HepG2 (cell line): ENCODE results near the gene CHMP1A. TPM values are rescaled to one million over a fixed set of nuclear protein-coding genes. Genes with fewer than 3 reads are reported as not detected.
A peak's percentile ranks its signal among the peaks of the same experiment; 100 is the strongest.

Experiments used
- AGO1 ChIP-seq: fragments of 200-400 bp; formaldehyde crosslinking; IDR thresholded peaks from 2 replicates; pipeline ENCODE4 v1.6.1; 2017; ENCODE audit warnings: mild to moderate bottlenecking, low read depth, low read length, moderate library complexity; ENCODE audit not compliant: poor library complexity, severe bottlenecking
- ARNTL ChIP-seq: sonication (generic); formaldehyde crosslinking; IDR thresholded peaks from 2 replicates; pipeline ENCODE4 v1.4.0; 2020; ENCODE audit warnings: mild to moderate bottlenecking, missing genetic modification reagents
- BCL6 ChIP-seq: IDR thresholded peaks from 2 replicates; pipeline ENCODE4 v1.6.1; 2016; ENCODE audit warnings: missing genetic modification reagents, missing compliant biosample characterization
- HDAC1 ChIP-seq: sonication (generic); formaldehyde crosslinking; IDR thresholded peaks from 2 replicates; pipeline ENCODE4 v1.5.1; 2020; ENCODE audit warnings: mild to moderate bottlenecking, missing genetic modification reagents
- HES4 ChIP-seq: sonication (generic); formaldehyde crosslinking; IDR thresholded peaks from 2 replicates; pipeline ENCODE4 v1.9.0; 2021; ENCODE audit warnings: mild to moderate bottlenecking, missing genetic modification reagents, borderline replicate concordance
- KAT2B ChIP-seq: fragments of 150-350 bp; IDR thresholded peaks from 2 replicates; pipeline ENCODE4 v1.6.1; 2014; ENCODE audit warnings: low read depth, low read length, borderline replicate concordance
- KLF16 ChIP-seq, 2 experiments: sonication (generic) in 1 of 2; formaldehyde crosslinking in 1 of 2; IDR thresholded peaks; 2 replicates each; pipeline versions ENCODE4 v1.6.1 to v1.8.0; 2016 to 2023; ENCODE audit warnings: missing genetic modification reagents in 2 of 2, missing compliant biosample characterization in 1 of 2
- MEF2D ChIP-seq: sonication (generic); formaldehyde crosslinking; IDR thresholded peaks from 2 replicates; pipeline ENCODE4 v1.5.1; 2020; ENCODE audit warnings: mild to moderate bottlenecking, missing genetic modification reagents
- NR2F6 ChIP-seq, 2 experiments: IDR thresholded peaks; 2 replicates each; pipeline ENCODE4 v1.6.1; 2016; ENCODE audit warnings: antibody characterized with exemption in 1 of 2, mild to moderate bottlenecking in 1 of 2
- PHF21A ChIP-seq: sonication (generic); formaldehyde crosslinking; IDR thresholded peaks from 2 replicates; pipeline ENCODE4 v1.5.0; 2020; ENCODE audit warnings: mild to moderate bottlenecking, missing genetic modification reagents
- POLR2A ChIP-seq, 2 experiments: IDR thresholded peaks; 2 replicates each; pipeline ENCODE4 v1.6.1; 2011; ENCODE audit warnings: low read depth in 2 of 2, low read length in 2 of 2, mild to moderate bottlenecking in 1 of 2, moderate library complexity in 1 of 2; ENCODE audit not compliant: insufficient read depth in 1 of 2
- RXRA ChIP-seq: sonication (generic); formaldehyde crosslinking; IDR thresholded peaks from 2 replicates; pipeline ENCODE4 v1.5.1; 2020; ENCODE audit warnings: missing genetic modification reagents
- SP2 ChIP-seq: sonication (generic); formaldehyde crosslinking; IDR thresholded peaks from 2 replicates; pipeline ENCODE4 v1.5.1; 2020; ENCODE audit warnings: mild to moderate bottlenecking, missing genetic modification reagents
- SP5 ChIP-seq: IDR thresholded peaks from 2 replicates; pipeline ENCODE4 v1.6.1; 2016; ENCODE audit warnings: low read depth, borderline replicate concordance
- TBL1XR1 ChIP-seq: fragments of 150-350 bp; IDR thresholded peaks from 2 replicates; pipeline ENCODE4 v1.6.1; 2014; ENCODE audit warnings: borderline replicate concordance, low read length; ENCODE audit not compliant: partially characterized antibody
- TBP ChIP-seq: sonication (generic); formaldehyde crosslinking; IDR thresholded peaks from 2 replicates; pipeline ENCODE4 v1.5.0; 2020; ENCODE audit warnings: missing genetic modification reagents
- TEAD3 ChIP-seq: optimal IDR thresholded peaks from 2 replicates; pipeline ENCODE3; 2016; ENCODE audit warnings: borderline replicate concordance
- ZFP41 ChIP-seq: sonication (generic); formaldehyde crosslinking; IDR thresholded peaks from 2 replicates; pipeline ENCODE4 v1.4.0; 2020; ENCODE audit warnings: mild to moderate bottlenecking, missing genetic modification reagents, borderline replicate concordance
- ZKSCAN5 ChIP-seq: sonication (generic); formaldehyde crosslinking; IDR thresholded peaks from 2 replicates; pipeline ENCODE4 v1.5.1; 2020; ENCODE audit warnings: mild to moderate bottlenecking, missing genetic modification reagents
- ZMYM4 ChIP-seq: sonication (generic); formaldehyde crosslinking; IDR thresholded peaks from 2 replicates; pipeline ENCODE4 v1.8.1; 2023; ENCODE audit warnings: mild to moderate bottlenecking, missing genetic modification reagents
- ZNF12 ChIP-seq: sonication (generic); formaldehyde crosslinking; IDR thresholded peaks from 2 replicates; pipeline ENCODE4 v1.5.0; 2020; ENCODE audit warnings: missing genetic modification reagents
- ZNF263 ChIP-seq: sonication (generic); formaldehyde crosslinking; IDR thresholded peaks from 2 replicates; pipeline ENCODE4 v1.4.0; 2020; ENCODE audit warnings: missing genetic modification reagents
- ZNF296 ChIP-seq: sonication (generic); formaldehyde crosslinking; conservative IDR thresholded peaks from 2 replicates; pipeline ENCODE4 v1.5.0; 2020; ENCODE audit warnings: mild to moderate bottlenecking, missing genetic modification reagents
- ZNF543 ChIP-seq: sonication (generic); formaldehyde crosslinking; IDR thresholded peaks from 2 replicates; pipeline ENCODE4 v1.4.0; 2020; ENCODE audit warnings: mild to moderate bottlenecking, missing genetic modification reagents
- ZNF761 ChIP-seq: sonication (generic); formaldehyde crosslinking; conservative IDR thresholded peaks from 2 replicates; pipeline ENCODE4 v1.4.0; 2020; ENCODE audit warnings: mild to moderate bottlenecking, missing genetic modification reagents
- ZSCAN21 ChIP-seq: sonication (generic); formaldehyde crosslinking; IDR thresholded peaks from 2 replicates; pipeline ENCODE4 v1.8.0; 2022; ENCODE audit warnings: mild to moderate bottlenecking, missing genetic modification reagents, moderate library complexity, borderline replicate concordance
- ZSCAN25 ChIP-seq: sonication (generic); formaldehyde crosslinking; IDR thresholded peaks from 2 replicates; pipeline ENCODE4 v1.8.0; 2022; ENCODE audit warnings: mild to moderate bottlenecking, missing genetic modification reagents
- polyA plus RNA-seq, 8 experiments: library from polyadenylated mRNA; depleted of rRNA in 3 of 8; stranded (reverse) in 7 of 8; unstranded in 1 of 8; fragments of >200 nt; fragmentation: Illumina TruSeq in 4 of 8; extraction: Trizol in 4 of 8; gene quantifications; 2 replicates each; pipeline versions ENCODE4 v1.2.1 to v1.2.3, GENCODE V29; 2011 to 2016; ENCODE audit warnings: low read depth in 4 of 8, missing spikeins in 1 of 8, mixed read lengths in 1 of 8; ENCODE audit not compliant: insufficient read depth in 1 of 8
- total RNA-seq, 5 experiments: library from RNA; depleted of rRNA; stranded (reverse); fragments of >200 nt; fragmentation: Illumina TruSeq; extraction: Trizol; gene quantifications; 2 replicates each; pipeline ENCODE4 v1.2.3, GENCODE V29; 2016; ENCODE audit warnings: low read depth in 1 of 5
- TF ChIP-seq, protein P1 (sequence below): sonication (generic); formaldehyde crosslinking; IDR thresholded peaks from 2 replicates; pipeline ENCODE4 v1.4.0; 2020; ENCODE audit warnings: missing genetic modification reagents, borderline replicate concordance
- TF ChIP-seq, protein P2 (sequence below): sonication (generic); formaldehyde crosslinking; IDR thresholded peaks from 2 replicates; pipeline ENCODE4 v1.8.0; 2022; ENCODE audit warnings: mild to moderate bottlenecking, missing genetic modification reagents

Gene CHMP1A
- total and polyA plus RNA-seq, 2 of the 13 experiments (the other 11 are each of a cell fraction or from before 2014, with no cell fraction given): 69.4 to 73.3 TPM

GRCh38 chr16:89693931-89694783 lies 36.6 kb upstream of the CHMP1A start (continued):
- TF ChIP-seq TBL1XR1: peak; percentile 22
- peak; percentile 90 for TF ChIP-seq BCL6 (CRISPR knock-in tag)
- TF ChIP-seq HES4 (CRISPR knock-in tag): 0 out of 2 replicates have a peak, but pooled peaks have one; percentile 21
- TF ChIP-seq ZMYM4 (CRISPR knock-in tag): peak; percentile 46; the same call in 1 of the 2 replicates
- peak; percentile 67 for TF ChIP-seq ZNF263 (CRISPR knock-in tag)
- peak; percentile 95 for TF ChIP-seq ZNF296 (CRISPR knock-in tag)
- 0 out of 4 replicates have a peak, but pooled peaks of 1 of the 2 experiments have one; percentile 19 for TF ChIP-seq KLF16 (CRISPR knock-in tag; IDR thresholded peaks at IDR 0.05)
- TF ChIP-seq ZNF761 (CRISPR knock-in tag): 0 out of 2 replicates have a peak, but pooled peaks have one; percentile 57
- peak; percentile 82 for TF ChIP-seq AGO1
- TF ChIP-seq TBP (CRISPR knock-in tag): no peak
- TF ChIP-seq ZFP41 (CRISPR knock-in tag): no peak
- TF ChIP-seq ZSCAN21: 0 out of 2 replicates have a peak, but pooled peaks have one; percentile 29
- TF ChIP-seq HDAC1 (CRISPR knock-in tag): peak; percentile 87
- TF ChIP-seq PHF21A (CRISPR knock-in tag): no peak; the same call in 1 of the 2 replicates
- TF ChIP-seq KAT2B: no peak
- TF ChIP-seq ZSCAN25: peak; percentile 87
- TF ChIP-seq POLR2A (IDR thresholded peaks at IDR 0.05; ENCODE audit: insufficient read depth in 1 of 2, low read depth in 2 of 2, low read length in 2 of 2): 0 out of 4 replicates have a peak, but pooled peaks of 1 of the 2 experiments have one; percentile 13
- peak; percentile 81; the same call in 1 of the 2 replicates for TF ChIP-seq ARNTL (CRISPR knock-in tag)
- peak; percentile 56 for TF ChIP-seq TEAD3 (CRISPR knock-in tag)
- peak; percentile 83 for TF ChIP-seq NR2F6 (IDR thresholded peaks at IDR 0.05)
- TF ChIP-seq NR2F6 (CRISPR knock-in tag; IDR thresholded peaks at IDR 0.05): peak; percentile 96
- 0 out of 2 replicates have a peak, but pooled peaks have one; percentile 47 for TF ChIP-seq ZNF12 (CRISPR knock-in tag)
- peak; percentile 35; the same call in 1 of the 2 replicates for TF ChIP-seq ZKSCAN5 (CRISPR knock-in tag)
- TF ChIP-seq SP5 (CRISPR knock-in tag): peak; percentile 37; the same call in 1 of the 2 replicates
- peak; percentile 30; the same call in 1 of the 2 replicates for TF ChIP-seq SP2
- no peak for TF ChIP-seq MEF2D (CRISPR knock-in tag)
- TF ChIP-seq RXRA (CRISPR knock-in tag): peak; percentile 96
- TF ChIP-seq ZNF543 (CRISPR knock-in tag): no peak
- TF ChIP-seq, protein P1, sequence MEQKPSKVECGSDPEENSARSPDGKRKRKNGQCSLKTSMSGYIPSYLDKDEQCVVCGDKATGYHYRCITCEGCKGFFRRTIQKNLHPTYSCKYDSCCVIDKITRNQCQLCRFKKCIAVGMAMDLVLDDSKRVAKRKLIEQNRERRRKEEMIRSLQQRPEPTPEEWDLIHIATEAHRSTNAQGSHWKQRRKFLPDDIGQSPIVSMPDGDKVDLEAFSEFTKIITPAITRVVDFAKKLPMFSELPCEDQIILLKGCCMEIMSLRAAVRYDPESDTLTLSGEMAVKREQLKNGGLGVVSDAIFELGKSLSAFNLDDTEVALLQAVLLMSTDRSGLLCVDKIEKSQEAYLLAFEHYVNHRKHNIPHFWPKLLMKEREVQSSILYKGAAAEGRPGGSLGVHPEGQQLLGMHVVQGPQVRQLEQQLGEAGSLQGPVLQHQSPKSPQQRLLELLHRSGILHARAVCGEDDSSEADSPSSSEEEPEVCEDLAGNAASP (CRISPR knock-in tag): peak; percentile 98
- TF ChIP-seq, protein P2, sequence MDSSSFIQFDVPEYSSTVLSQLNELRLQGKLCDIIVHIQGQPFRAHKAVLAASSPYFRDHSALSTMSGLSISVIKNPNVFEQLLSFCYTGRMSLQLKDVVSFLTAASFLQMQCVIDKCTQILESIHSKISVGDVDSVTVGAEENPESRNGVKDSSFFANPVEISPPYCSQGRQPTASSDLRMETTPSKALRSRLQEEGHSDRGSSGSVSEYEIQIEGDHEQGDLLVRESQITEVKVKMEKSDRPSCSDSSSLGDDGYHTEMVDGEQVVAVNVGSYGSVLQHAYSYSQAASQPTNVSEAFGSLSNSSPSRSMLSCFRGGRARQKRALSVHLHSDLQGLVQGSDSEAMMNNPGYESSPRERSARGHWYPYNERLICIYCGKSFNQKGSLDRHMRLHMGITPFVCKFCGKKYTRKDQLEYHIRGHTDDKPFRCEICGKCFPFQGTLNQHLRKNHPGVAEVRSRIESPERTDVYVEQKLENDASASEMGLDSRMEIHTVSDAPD: peak; percentile 40; the same call in 1 of the 2 replicates
